Liver (tissue), 9 donors: Measurements from ENCODE around the gene CEACAM21. TPM values are rescaled to one million over a fixed set of nuclear protein-coding genes. Genes with fewer than 3 reads are reported as not detected.
A peak's percentile ranks its signal among the peaks of the same experiment; 100 is the strongest.

Source experiments
- DNase-seq: peaks from one replicate; pipeline ENCODE4 v3.0.0-alpha.2; 2017; ENCODE audit warnings: low spot score
- H3K27ac ChIP-seq, 2 donors: one replicate each; pipeline ENCODE4 v1.7.0; 2013; ENCODE audit warnings: inconsistent platforms in 2 of 2, low read length in 2 of 2, control low read depth in 1 of 2, low read depth in 1 of 2, mild to moderate bottlenecking in 1 of 2
- H3K27me3 ChIP-seq, 4 donors: one replicate each; pipeline versions ENCODE4 v1.6.1 to v1.7.0; 2013; ENCODE audit warnings: low read length in 3 of 4, inconsistent platforms in 1 of 4, mild to moderate bottlenecking in 1 of 4, moderate library complexity in 1 of 4; ENCODE audit not compliant: control insufficient read depth in 4 of 4, insufficient read depth in 4 of 4
- H3K36me3 ChIP-seq, 4 donors: one replicate each; pipeline versions ENCODE4 v1.6.1 to v1.7.0; 2013; ENCODE audit warnings: low read length in 3 of 4, mild to moderate bottlenecking in 3 of 4, low read depth in 1 of 4, moderate library complexity in 1 of 4; ENCODE audit not compliant: control insufficient read depth in 4 of 4, insufficient read depth in 3 of 4
- H3K4me1 ChIP-seq, 4 donors: one replicate each; pipeline versions ENCODE4 v1.6.1 to v1.7.0; 2013; ENCODE audit warnings: low read length in 3 of 4, mild to moderate bottlenecking in 3 of 4, moderate library complexity in 1 of 4; ENCODE audit not compliant: control insufficient read depth in 4 of 4, insufficient read depth in 4 of 4
- H3K4me3 ChIP-seq, 3 donors: one replicate each; pipeline versions ENCODE4 v1.6.1 to v1.7.0; 2013; ENCODE audit warnings: low read length in 3 of 3, control low read depth in 1 of 3, low read depth in 1 of 3, mild to moderate bottlenecking in 1 of 3
- H3K9ac ChIP-seq, 2 donors: one replicate each; pipeline ENCODE4 v1.7.0; 2013; ENCODE audit warnings: low read length in 2 of 2, mild to moderate bottlenecking in 2 of 2, moderate library complexity in 2 of 2, control low read depth in 1 of 2, low read depth in 1 of 2
- H3K9me3 ChIP-seq, 4 donors: one replicate each; pipeline versions ENCODE4 v1.6.1 to v1.7.0; 2013; ENCODE audit warnings: low read length in 3 of 4; ENCODE audit not compliant: control insufficient read depth in 4 of 4
- EGR1 ChIP-seq, 2 donors: IDR thresholded peaks; 2 replicates each; pipeline ENCODE4 v1.6.1; 2016 to 2018; ENCODE audit warnings: antibody characterized with exemption in 2 of 2, low read depth in 2 of 2
- FOXA1 ChIP-seq: IDR thresholded peaks from 2 replicates; pipeline ENCODE4 v1.6.1; 2016; ENCODE audit warnings: antibody characterized with exemption
- FOXA2 ChIP-seq: IDR thresholded peaks from 2 replicates; pipeline ENCODE4 v1.6.1; 2016; ENCODE audit warnings: antibody characterized with exemption
- GABPA ChIP-seq, 2 donors: IDR thresholded peaks in 1 of 2; conservative IDR thresholded peaks in 1 of 2; 2 replicates each; pipeline ENCODE4 v1.6.1; 2016; ENCODE audit warnings: antibody characterized with exemption in 2 of 2, mild to moderate bottlenecking in 1 of 2, moderate library complexity in 1 of 2
- HNF4G ChIP-seq: IDR thresholded peaks from 2 replicates; pipeline ENCODE4 v1.6.1; 2016; ENCODE audit warnings: antibody characterized with exemption
- JUND ChIP-seq, 2 donors: IDR thresholded peaks; 2 replicates each; pipeline ENCODE4 v1.6.1; 2016; ENCODE audit warnings: antibody characterized with exemption in 2 of 2
- NR2F2 ChIP-seq: IDR thresholded peaks from 2 replicates; pipeline ENCODE4 v1.6.1; 2016; ENCODE audit warnings: antibody characterized with exemption
- RAD21 ChIP-seq, 2 donors: IDR thresholded peaks; 2 replicates each; pipeline ENCODE4 v1.6.1; 2016; ENCODE audit warnings: antibody characterized with exemption in 2 of 2, mild to moderate bottlenecking in 2 of 2
- RXRA ChIP-seq, 2 donors: IDR thresholded peaks; 2 replicates each; pipeline ENCODE4 v1.6.1; 2017 to 2018; ENCODE audit warnings: antibody characterized with exemption in 2 of 2, mild to moderate bottlenecking in 1 of 2
- SP1 ChIP-seq: IDR thresholded peaks from 2 replicates; pipeline ENCODE4 v1.6.1; 2018; ENCODE audit warnings: antibody characterized with exemption, mild to moderate bottlenecking
- YY1 ChIP-seq: IDR thresholded peaks from 2 replicates; pipeline ENCODE4 v1.6.1; 2016; ENCODE audit warnings: antibody characterized with exemption, mild to moderate bottlenecking
- WGBS: extraction: QIAGEN DNeasy Blood & Tissue Kit; methylation state at CpG from one replicate; pipeline ENCODE4 v1.1.7; 2013; 5-methylcytosine and 5-hydroxymethylcytosine counted together
- polyA plus RNA-seq, 2 donors: library from polyadenylated mRNA; stranded (reverse) in 1 of 2; unstranded in 1 of 2; fragments of 200-250 nt in 1 of 2; fragments of >200 nt in 1 of 2; fragmentation: Nextera tagmentation in 1 of 2; extraction: Ambion mirVana in 1 of 2; gene quantifications; one replicate each; pipeline versions ENCODE4 v1.2.1 to v1.2.3, GENCODE V29; 2013 to 2015
- total RNA-seq, 2 donors: library from RNA; depleted of rRNA; stranded (reverse); fragments of >200 nt; gene quantifications; one replicate each; pipeline ENCODE4 v1.2.3, GENCODE V29; 2014
- TF ChIP-seq, protein P1 (sequence below): IDR thresholded peaks from 2 replicates; pipeline ENCODE4 v1.6.1; 2016; ENCODE audit warnings: antibody characterized with exemption
- TF ChIP-seq, protein P2 (sequence below): IDR thresholded peaks from 2 replicates; pipeline ENCODE4 v1.6.1; 2016; ENCODE audit warnings: antibody characterized with exemption
- TF ChIP-seq, protein P3 (sequence below): IDR thresholded peaks from 2 replicates; pipeline ENCODE4 v1.6.1; 2016; ENCODE audit warnings: antibody characterized with exemption, mild to moderate bottlenecking
- TF ChIP-seq, protein P4 (sequence below): IDR thresholded peaks from 2 replicates; pipeline ENCODE4 v1.6.1; 2016; ENCODE audit warnings: antibody characterized with exemption
- TF ChIP-seq, protein P5 (sequence below): fragments of 150-350 bp; IDR thresholded peaks from 2 replicates; pipeline ENCODE4 v1.5.1; 2017; ENCODE audit warnings: improper control_type of control experiment, low read depth, low read length; ENCODE audit not compliant: missing input control
- donor health status: healthy.
- donor health status: healthy.
- donor health status: healthy.
- donor health status: healthy.
- donor health status: healthy.

CEACAM21 gene
- total and polyA plus RNA-seq, 4 donors: 0.58 to 2.5 (median 1.8) TPM

DNA sequence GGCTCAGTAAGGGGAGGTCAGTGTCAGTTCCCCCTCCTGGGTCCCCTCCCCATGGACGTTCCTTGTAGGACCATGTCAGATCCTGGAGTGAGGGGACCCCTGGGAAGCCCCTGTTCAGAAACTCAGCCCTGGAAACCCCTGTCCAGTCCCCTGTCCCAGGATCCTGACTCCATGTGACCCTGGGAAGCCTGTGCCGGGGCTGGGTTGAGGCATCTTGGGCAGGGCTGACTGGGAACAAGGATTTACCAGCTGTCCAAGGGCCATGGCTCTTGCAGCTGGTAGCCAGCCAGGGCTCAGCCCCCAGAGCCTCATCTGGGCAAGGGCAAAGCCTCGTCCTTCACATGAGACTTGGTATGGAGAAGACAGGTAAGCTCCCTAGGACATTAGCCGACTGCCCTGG is 25.8 kb downstream of the CEACAM21 start:
- DNase-seq: no peak
- no peaks in the 10 kb centered on the region for H3K27me3 ChIP-seq
- WGBS: 41% methylated on average over 4 of the region's 4 CpGs
- H3K9ac ChIP-seq: no peak overlapping the region
- H3K27ac ChIP-seq: no peak overlapping the region
- H3K9me3 ChIP-seq: no peaks in the 10 kb centered on the region
- no peaks in the 10 kb centered on the region for H3K4me1 ChIP-seq
- no peak overlapping the region for H3K4me3 ChIP-seq
- TF ChIP-seq HNF4G: no peak
- TF ChIP-seq, protein P1, sequence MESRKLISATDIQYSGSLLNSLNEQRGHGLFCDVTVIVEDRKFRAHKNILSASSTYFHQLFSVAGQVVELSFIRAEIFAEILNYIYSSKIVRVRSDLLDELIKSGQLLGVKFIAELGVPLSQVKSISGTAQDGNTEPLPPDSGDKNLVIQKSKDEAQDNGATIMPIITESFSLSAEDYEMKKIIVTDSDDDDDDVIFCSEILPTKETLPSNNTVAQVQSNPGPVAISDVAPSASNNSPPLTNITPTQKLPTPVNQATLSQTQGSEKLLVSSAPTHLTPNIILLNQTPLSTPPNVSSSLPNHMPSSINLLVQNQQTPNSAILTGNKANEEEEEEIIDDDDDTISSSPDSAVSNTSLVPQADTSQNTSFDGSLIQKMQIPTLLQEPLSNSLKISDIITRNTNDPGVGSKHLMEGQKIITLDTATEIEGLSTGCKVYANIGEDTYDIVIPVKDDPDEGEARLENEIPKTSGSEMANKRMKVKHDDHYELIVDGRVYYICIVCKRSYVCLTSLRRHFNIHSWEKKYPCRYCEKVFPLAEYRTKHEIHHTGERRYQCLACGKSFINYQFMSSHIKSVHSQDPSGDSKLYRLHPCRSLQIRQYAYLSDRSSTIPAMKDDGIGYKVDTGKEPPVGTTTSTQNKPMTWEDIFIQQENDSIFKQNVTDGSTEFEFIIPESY: no peak
- TF ChIP-seq JUND (IDR thresholded peaks at IDR 0.05): no peak
- TF ChIP-seq, protein P2, sequence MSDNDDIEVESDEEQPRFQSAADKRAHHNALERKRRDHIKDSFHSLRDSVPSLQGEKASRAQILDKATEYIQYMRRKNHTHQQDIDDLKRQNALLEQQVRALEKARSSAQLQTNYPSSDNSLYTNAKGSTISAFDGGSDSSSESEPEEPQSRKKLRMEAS: no peak
- no peak for TF ChIP-seq SP1
- TF ChIP-seq, protein P3, sequence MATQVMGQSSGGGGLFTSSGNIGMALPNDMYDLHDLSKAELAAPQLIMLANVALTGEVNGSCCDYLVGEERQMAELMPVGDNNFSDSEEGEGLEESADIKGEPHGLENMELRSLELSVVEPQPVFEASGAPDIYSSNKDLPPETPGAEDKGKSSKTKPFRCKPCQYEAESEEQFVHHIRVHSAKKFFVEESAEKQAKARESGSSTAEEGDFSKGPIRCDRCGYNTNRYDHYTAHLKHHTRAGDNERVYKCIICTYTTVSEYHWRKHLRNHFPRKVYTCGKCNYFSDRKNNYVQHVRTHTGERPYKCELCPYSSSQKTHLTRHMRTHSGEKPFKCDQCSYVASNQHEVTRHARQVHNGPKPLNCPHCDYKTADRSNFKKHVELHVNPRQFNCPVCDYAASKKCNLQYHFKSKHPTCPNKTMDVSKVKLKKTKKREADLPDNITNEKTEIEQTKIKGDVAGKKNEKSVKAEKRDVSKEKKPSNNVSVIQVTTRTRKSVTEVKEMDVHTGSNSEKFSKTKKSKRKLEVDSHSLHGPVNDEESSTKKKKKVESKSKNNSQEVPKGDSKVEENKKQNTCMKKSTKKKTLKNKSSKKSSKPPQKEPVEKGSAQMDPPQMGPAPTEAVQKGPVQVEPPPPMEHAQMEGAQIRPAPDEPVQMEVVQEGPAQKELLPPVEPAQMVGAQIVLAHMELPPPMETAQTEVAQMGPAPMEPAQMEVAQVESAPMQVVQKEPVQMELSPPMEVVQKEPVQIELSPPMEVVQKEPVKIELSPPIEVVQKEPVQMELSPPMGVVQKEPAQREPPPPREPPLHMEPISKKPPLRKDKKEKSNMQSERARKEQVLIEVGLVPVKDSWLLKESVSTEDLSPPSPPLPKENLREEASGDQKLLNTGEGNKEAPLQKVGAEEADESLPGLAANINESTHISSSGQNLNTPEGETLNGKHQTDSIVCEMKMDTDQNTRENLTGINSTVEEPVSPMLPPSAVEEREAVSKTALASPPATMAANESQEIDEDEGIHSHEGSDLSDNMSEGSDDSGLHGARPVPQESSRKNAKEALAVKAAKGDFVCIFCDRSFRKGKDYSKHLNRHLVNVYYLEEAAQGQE: no peak
- TF ChIP-seq RXRA (IDR thresholded peaks at IDR 0.05): no peak
- no peak for TF ChIP-seq FOXA2
- no peak for TF ChIP-seq RAD21 (IDR thresholded peaks at IDR 0.05)
- no peak for TF ChIP-seq YY1
- TF ChIP-seq, protein P4, sequence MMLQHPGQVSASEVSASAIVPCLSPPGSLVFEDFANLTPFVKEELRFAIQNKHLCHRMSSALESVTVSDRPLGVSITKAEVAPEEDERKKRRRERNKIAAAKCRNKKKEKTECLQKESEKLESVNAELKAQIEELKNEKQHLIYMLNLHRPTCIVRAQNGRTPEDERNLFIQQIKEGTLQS: no peak
- no peak for TF ChIP-seq GABPA (IDR thresholded peaks at IDR 0.05 in 1 of 2, conservative IDR thresholded peaks at IDR 0.05 in 1 of 2)
- H3K36me3 ChIP-seq: no peaks in the 10 kb centered on the region

DNA sequence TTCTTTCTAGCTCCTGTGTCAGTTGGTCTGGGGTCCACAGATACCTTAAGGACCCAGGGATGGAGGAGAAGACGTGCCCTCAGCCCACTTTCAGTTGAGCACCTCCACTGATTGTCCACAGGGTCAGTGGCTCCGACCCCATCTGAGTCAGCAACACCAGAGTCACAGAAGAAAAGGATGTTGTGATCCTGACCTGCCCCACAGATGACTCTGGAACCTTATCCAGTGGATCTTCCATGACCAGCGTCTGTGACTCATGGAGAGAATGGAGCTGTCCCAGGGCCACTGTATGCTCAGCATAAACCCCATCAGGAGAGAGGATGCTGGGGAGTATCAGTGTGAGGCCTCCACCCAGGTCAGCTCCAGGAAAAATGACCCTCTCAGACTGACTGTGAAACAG is 28.9 kb downstream of the CEACAM21 start:
- TF ChIP-seq, protein P5, sequence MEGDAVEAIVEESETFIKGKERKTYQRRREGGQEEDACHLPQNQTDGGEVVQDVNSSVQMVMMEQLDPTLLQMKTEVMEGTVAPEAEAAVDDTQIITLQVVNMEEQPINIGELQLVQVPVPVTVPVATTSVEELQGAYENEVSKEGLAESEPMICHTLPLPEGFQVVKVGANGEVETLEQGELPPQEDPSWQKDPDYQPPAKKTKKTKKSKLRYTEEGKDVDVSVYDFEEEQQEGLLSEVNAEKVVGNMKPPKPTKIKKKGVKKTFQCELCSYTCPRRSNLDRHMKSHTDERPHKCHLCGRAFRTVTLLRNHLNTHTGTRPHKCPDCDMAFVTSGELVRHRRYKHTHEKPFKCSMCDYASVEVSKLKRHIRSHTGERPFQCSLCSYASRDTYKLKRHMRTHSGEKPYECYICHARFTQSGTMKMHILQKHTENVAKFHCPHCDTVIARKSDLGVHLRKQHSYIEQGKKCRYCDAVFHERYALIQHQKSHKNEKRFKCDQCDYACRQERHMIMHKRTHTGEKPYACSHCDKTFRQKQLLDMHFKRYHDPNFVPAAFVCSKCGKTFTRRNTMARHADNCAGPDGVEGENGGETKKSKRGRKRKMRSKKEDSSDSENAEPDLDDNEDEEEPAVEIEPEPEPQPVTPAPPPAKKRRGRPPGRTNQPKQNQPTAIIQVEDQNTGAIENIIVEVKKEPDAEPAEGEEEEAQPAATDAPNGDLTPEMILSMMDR: no peak
- TF ChIP-seq SP1 (no peak), JUND (IDR thresholded peaks at IDR 0.05) (no peak), GABPA (IDR thresholded peaks at IDR 0.05 in 1 of 2, conservative IDR thresholded peaks at IDR 0.05 in 1 of 2) (no peak), HNF4G (no peak), FOXA1 (no peak), RAD21 (IDR thresholded peaks at IDR 0.05) (no peak), FOXA2 (no peak), YY1 (no peak), RXRA (IDR thresholded peaks at IDR 0.05) (no peak), EGR1 (IDR thresholded peaks at IDR 0.05; ENCODE audit: low read depth in 2 of 2) (no peak), NR2F2 (no peak)
- TF ChIP-seq, protein P3: no peak
- TF ChIP-seq, protein P4: no peak
- TF ChIP-seq, protein P2: no peak
- H3K4me3 ChIP-seq: no peak overlapping the region
- 23% methylated on average over 3 of the region's 3 CpGs for WGBS

More for the DNA sequence above, 28.9 kb downstream of the CEACAM21 start:
- Histone ChIP-seq H3K9me3 (no peaks in the 10 kb centered on the region), H3K27me3 (no peaks in the 10 kb centered on the region), H3K4me1 (no peaks in the 10 kb centered on the region), H3K27ac (no peak overlapping the region), H3K36me3 (no peaks in the 10 kb centered on the region), H3K9ac (no peak overlapping the region)
- peak; percentile 2 for DNase-seq
